ENCODE results near the gene OR2S2. TPM values are rescaled to one million over a fixed set of nuclear protein-coding genes. Genes with fewer than 3 reads are reported as not detected.

OR2S2 gene
- total RNA-seq, 4 donors from 2014 or later: not detected

DNA sequence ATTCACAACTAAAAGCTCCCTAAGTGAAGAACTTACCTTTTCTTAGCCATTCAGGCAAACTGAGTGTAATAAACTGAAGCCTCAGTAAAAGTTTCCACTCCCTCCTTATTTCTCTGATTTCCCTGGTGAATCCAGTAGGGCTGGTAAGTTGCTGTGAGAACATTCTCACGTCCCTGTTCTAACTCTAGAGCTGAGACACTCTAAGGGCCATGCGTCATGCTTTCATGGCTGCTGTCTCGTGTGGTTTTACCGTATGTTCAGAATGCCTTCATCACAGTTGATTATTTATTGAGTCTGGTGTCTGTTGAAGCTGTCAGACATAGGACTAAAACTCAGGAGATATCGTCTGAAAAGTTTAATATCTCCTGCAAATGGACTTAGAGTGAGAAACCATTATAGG is 1.3 kb downstream of the OR2S2 start:
- in situ Hi-C loops (cut with MboI; ENCODE audit: low sequenced_read_pairs in 4 of 4) (loop anchor here in 3 of 4 donors (5.0 to 25.0 kb wide), 4 partner anchors 54 to 381 kb away; no protein-coding TSS in a partner anchor), intact Hi-C loops (cut with DNase I; ENCODE audit: low total_unique reads) (no loop called here)
- no peaks in the 10 kb centered on the region for H3K9me3 ChIP-seq
- H3K27ac ChIP-seq: no peak overlapping the region
- ATAC-seq: no peak
- TF ChIP-seq, protein P1, sequence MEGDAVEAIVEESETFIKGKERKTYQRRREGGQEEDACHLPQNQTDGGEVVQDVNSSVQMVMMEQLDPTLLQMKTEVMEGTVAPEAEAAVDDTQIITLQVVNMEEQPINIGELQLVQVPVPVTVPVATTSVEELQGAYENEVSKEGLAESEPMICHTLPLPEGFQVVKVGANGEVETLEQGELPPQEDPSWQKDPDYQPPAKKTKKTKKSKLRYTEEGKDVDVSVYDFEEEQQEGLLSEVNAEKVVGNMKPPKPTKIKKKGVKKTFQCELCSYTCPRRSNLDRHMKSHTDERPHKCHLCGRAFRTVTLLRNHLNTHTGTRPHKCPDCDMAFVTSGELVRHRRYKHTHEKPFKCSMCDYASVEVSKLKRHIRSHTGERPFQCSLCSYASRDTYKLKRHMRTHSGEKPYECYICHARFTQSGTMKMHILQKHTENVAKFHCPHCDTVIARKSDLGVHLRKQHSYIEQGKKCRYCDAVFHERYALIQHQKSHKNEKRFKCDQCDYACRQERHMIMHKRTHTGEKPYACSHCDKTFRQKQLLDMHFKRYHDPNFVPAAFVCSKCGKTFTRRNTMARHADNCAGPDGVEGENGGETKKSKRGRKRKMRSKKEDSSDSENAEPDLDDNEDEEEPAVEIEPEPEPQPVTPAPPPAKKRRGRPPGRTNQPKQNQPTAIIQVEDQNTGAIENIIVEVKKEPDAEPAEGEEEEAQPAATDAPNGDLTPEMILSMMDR (IDR thresholded peaks at IDR 0.05 in 4 of 5, conservative IDR thresholded peaks at IDR 0.05 in 1 of 5): no peak
- TF ChIP-seq POLR2A (IDR thresholded peaks at IDR 0.05): no peak
- no peaks in the 10 kb centered on the region for H3K36me3 ChIP-seq
- H3K4me1 ChIP-seq: no peaks in the 10 kb centered on the region
- DNase-seq: no peak
- no peak overlapping the region for H3K4me3 ChIP-seq
- H3K27me3 ChIP-seq: no peaks in the 10 kb centered on the region

GRCh38 chr9:35954942-35955546 is 2.9 kb downstream of the OR2S2 start:
- H3K9me3 ChIP-seq: no peaks in the 10 kb centered on the region
- no peaks in the 10 kb centered on the region for H3K4me1 ChIP-seq
- no peaks in the 10 kb centered on the region for H3K36me3 ChIP-seq
- no peak for TF ChIP-seq POLR2A (IDR thresholded peaks at IDR 0.05)
- TF ChIP-seq, protein P1 (IDR thresholded peaks at IDR 0.05 in 4 of 5, conservative IDR thresholded peaks at IDR 0.05 in 1 of 5): peak; percentile 66 to 86 (median 70)
- ATAC-seq (peak; percentile 85 to 87), DNase-seq (peak in 1 of 2 donors; percentile 42)
- H3K4me3 ChIP-seq: no peak overlapping the region
- in situ Hi-C loops (cut with MboI; ENCODE audit: low sequenced_read_pairs in 4 of 4) (loop anchor here in 3 of 4 donors (5.0 to 25.0 kb wide), 4 partner anchors 53 to 382 kb away; no protein-coding TSS in a partner anchor), intact Hi-C loops (cut with DNase I; ENCODE audit: low total_unique reads) (loop anchor here (1.0 to 2.0 kb wide), 2 partner anchors 68 to 212 kb away; no protein-coding TSS in a partner anchor)
- H3K27ac ChIP-seq: no peak overlapping the region
- H3K27me3 ChIP-seq: no peaks in the 10 kb centered on the region

GRCh38 chr9:35952526-35953191 is 5.3 kb downstream of the OR2S2 start:
- Histone ChIP-seq H3K27ac (peak overlapping the region in 3 of 4 donors; percentile 53 to 70 (median 64)), H3K27me3 (no peaks in the 10 kb centered on the region), H3K36me3 (no peaks in the 10 kb centered on the region), H3K4me3 (no peak overlapping the region), H3K4me1 (no peaks in the 10 kb centered on the region), H3K9me3 (no peaks in the 10 kb centered on the region)
- intact Hi-C loops (cut with DNase I; ENCODE audit: low total_unique reads): no loop called here
- no peak for TF ChIP-seq POLR2A (IDR thresholded peaks at IDR 0.05)
- TF ChIP-seq, protein P1 (IDR thresholded peaks at IDR 0.05 in 4 of 5, conservative IDR thresholded peaks at IDR 0.05 in 1 of 5): no peak
- ATAC-seq (no peak), DNase-seq (no peak)
- in situ Hi-C loops (cut with MboI; ENCODE audit: low sequenced_read_pairs in 4 of 4): loop anchor here in 2 of 4 donors (10.0 to 25.0 kb wide), 2 partner anchors 62 to 385 kb away; no protein-coding TSS in a partner anchor

- in situ Hi-C loops (cut with MboI; ENCODE audit: low sequenced_read_pairs in 4 of 4): loop anchor here in 2 of 4 donors (10.0 to 25.0 kb wide), 2 partner anchors 63 to 386 kb away; no protein-coding TSS in a partner anchor
- no peak overlapping the region for H3K4me3 ChIP-seq
- H3K27me3 ChIP-seq: no peaks in the 10 kb centered on the region
- H3K9me3 ChIP-seq: no peaks in the 10 kb centered on the region
- TF ChIP-seq POLR2A (IDR thresholded peaks at IDR 0.05): no peak
- TF ChIP-seq, protein P1 (IDR thresholded peaks at IDR 0.05 in 4 of 5, conservative IDR thresholded peaks at IDR 0.05 in 1 of 5): no peak
- no peak for DNase-seq
- peak overlapping the region; percentile 45 to 70 (median 61) for H3K27ac ChIP-seq
- peak; percentile 47 to 56 for ATAC-seq
- no peaks in the 10 kb centered on the region for H3K36me3 ChIP-seq
- intact Hi-C loops (cut with DNase I; ENCODE audit: low total_unique reads): no loop called here
- no peaks in the 10 kb centered on the region for H3K4me1 ChIP-seq
Observed at GRCh38 chr9:35951736-35952135, 6.2 kb downstream of the OR2S2 start.

Measured in gastrocnemius medialis (tissue), 4 donors.